CD14-positive monocyte (primary cell): Measurements from ENCODE around the gene UBE2QL1. TPM values are rescaled to one million over a fixed set of nuclear protein-coding genes. Genes with fewer than 3 reads are reported as not detected.

ENCODE experiments used
- DNase-seq, 3 donors: peaks; one replicate each; pipeline ENCODE4 v3.0.0-alpha.2; 2011 to 2022
- H2AFZ ChIP-seq: 2 replicates; pipeline ENCODE4 v1.6.0; 2012; ENCODE audit warnings: mild to moderate bottlenecking, low read depth, low read length, inconsistent platforms; ENCODE audit not compliant: insufficient read depth, poor library complexity, severe bottlenecking
- H3K27ac ChIP-seq, 2 donors: 1 replicate in 1 of 2; 2 replicates in 1 of 2; pipeline ENCODE4 v1.5.1; 2012 to 2013; ENCODE audit warnings: low read length in 2 of 2, control low read depth in 1 of 2, inconsistent platforms in 1 of 2, low read depth in 1 of 2, mild to moderate bottlenecking in 1 of 2
- H3K27me3 ChIP-seq, 2 donors: one replicate each; pipeline versions ENCODE4 v1.6.0 to v1.6.1; 2011 to 2013; ENCODE audit warnings: low read length in 2 of 2; ENCODE audit not compliant: control insufficient read depth in 2 of 2, insufficient read depth in 2 of 2
- H3K36me3 ChIP-seq, 2 donors: replicated peaks in 1 of 2; 1 replicate in 1 of 2; 2 replicates in 1 of 2; pipeline versions ENCODE4 v1.5.1 to v1.6.1; 2012 to 2013; ENCODE audit warnings: low read length in 2 of 2, control low read depth in 1 of 2, inconsistent platforms in 1 of 2, mild to moderate bottlenecking in 1 of 2; ENCODE audit not compliant: insufficient read depth in 2 of 2, control insufficient read depth in 1 of 2
- H3K4me1 ChIP-seq, 2 donors: 1 replicate in 1 of 2; 2 replicates in 1 of 2; pipeline versions ENCODE4 v1.5.1 to v1.6.1; 2012 to 2013; ENCODE audit warnings: low read length in 2 of 2, control low read depth in 1 of 2, inconsistent platforms in 1 of 2, mild to moderate bottlenecking in 1 of 2, moderate library complexity in 1 of 2; ENCODE audit not compliant: insufficient read depth in 2 of 2, control insufficient read depth in 1 of 2
- H3K4me2 ChIP-seq: replicated peaks from 2 replicates; pipeline ENCODE3; 2012; ENCODE audit warnings: low read length, moderate library complexity, mild to moderate bottlenecking; ENCODE audit not compliant: poor library complexity, severe bottlenecking; ENCODE audit errors: extremely low read depth
- H3K4me3 ChIP-seq, 3 experiments: fragments of 200-600 bp in 1 of 3; sonication (generic) in 1 of 3; replicated peaks in 1 of 3; 1 replicate in 2 of 3; 2 replicates in 1 of 3; pipeline ENCODE4 v1.5.1; 2011 to 2013; ENCODE audit warnings: low read length in 3 of 3, mild to moderate bottlenecking in 3 of 3, control low read depth in 2 of 3, low read depth in 2 of 3, inconsistent platforms in 1 of 3, moderate library complexity in 1 of 3
- H3K79me2 ChIP-seq: 2 replicates; pipeline ENCODE4 v1.6.0; 2012; ENCODE audit warnings: mild to moderate bottlenecking, control low read depth, inconsistent platforms, low read length, moderate library complexity; ENCODE audit not compliant: insufficient read depth
- H3K9ac ChIP-seq: 2 replicates; pipeline ENCODE4 v1.6.0; 2017; ENCODE audit warnings: low read length, mild to moderate bottlenecking; ENCODE audit not compliant: insufficient read depth, poor library complexity, severe bottlenecking
- H3K9me3 ChIP-seq, 2 donors: replicated peaks in 1 of 2; 1 replicate in 1 of 2; 2 replicates in 1 of 2; pipeline versions ENCODE4 v1.5.1 to v1.6.1; 2012 to 2013; ENCODE audit warnings: low read length in 2 of 2, control low read depth in 1 of 2; ENCODE audit not compliant: control insufficient read depth in 1 of 2, insufficient read depth in 1 of 2
- H4K20me1 ChIP-seq: 2 replicates; pipeline ENCODE4 v1.6.0; 2012; ENCODE audit warnings: mild to moderate bottlenecking, low read length, control low read depth, moderate library complexity; ENCODE audit not compliant: insufficient read depth
- H3K27ac Mint-ChIP-seq, 7 donors: one replicate each; pipeline ENCODE4 v1.8.0; 2020; ENCODE audit warnings: mild to moderate bottlenecking in 7 of 7, mixed read lengths in 7 of 7, moderate library complexity in 6 of 7, inconsistent platforms in 2 of 7
- H3K27me3 Mint-ChIP-seq, 3 donors: one replicate each; pipeline ENCODE4 v1.8.0; 2021 to 2022; ENCODE audit warnings: low read depth in 3 of 3, mild to moderate bottlenecking in 3 of 3, mixed read lengths in 3 of 3, moderate library complexity in 3 of 3, inconsistent platforms in 1 of 3
- H3K36me3 Mint-ChIP-seq, 2 donors: one replicate each; pipeline ENCODE4 v1.8.0; 2020; ENCODE audit warnings: mixed read lengths in 2 of 2, inconsistent platforms in 1 of 2, mild to moderate bottlenecking in 1 of 2
- H3K4me1 Mint-ChIP-seq: one replicate; pipeline ENCODE4 v1.8.0; 2020; ENCODE audit warnings: mild to moderate bottlenecking, mixed read lengths
- H3K4me3 Mint-ChIP-seq, 2 donors: one replicate each; pipeline ENCODE4 v1.8.0; 2020; ENCODE audit warnings: mild to moderate bottlenecking in 2 of 2, mixed read lengths in 2 of 2, moderate library complexity in 1 of 2
- H3K9me3 Mint-ChIP-seq, 7 donors: one replicate each; pipeline ENCODE4 v1.8.0; 2020 to 2022; ENCODE audit warnings: mixed read lengths in 7 of 7, mild to moderate bottlenecking in 6 of 7, moderate library complexity in 6 of 7, inconsistent platforms in 2 of 7
- WGBS: methylation state at CpG from one replicate; pipeline ENCODE4 v1.1.5; 2013; ENCODE audit warnings: missing lambda C conversion rate; ENCODE audit not compliant: insufficient coverage; 5-methylcytosine and 5-hydroxymethylcytosine counted together
- intact Hi-C, 2 donors: fragments of 100-400 bp; cut with micrococcal nuclease; formaldehyde crosslinking; loops; one replicate each; pipeline versions ENCODE4 v1.15.0 to v1.15.1; 2023
- polyA plus RNA-seq, 3 donors: library from polyadenylated mRNA; depleted of rRNA in 1 of 3; unstranded in 2 of 3; stranded (reverse) in 1 of 3; fragments of 300-500 nt in 2 of 3; fragments of >200 nt in 1 of 3; fragmentation: Illumina TruSeq in 2 of 3; gene quantifications; 1 replicate in 2 of 3; 2 replicates in 1 of 3; pipeline ENCODE4 v1.2.3, GENCODE V29; 2012 to 2021
- TF ChIP-seq, protein P1 (sequence below): fragments of 200-600 bp; IDR thresholded peaks from one replicate; pipeline ENCODE4 v1.8.0; 2022; ENCODE audit warnings: antibody characterized with exemption, mild to moderate bottlenecking

Gene UBE2QL1
- polyA plus RNA-seq, 3 donors: not detected

DNA sequence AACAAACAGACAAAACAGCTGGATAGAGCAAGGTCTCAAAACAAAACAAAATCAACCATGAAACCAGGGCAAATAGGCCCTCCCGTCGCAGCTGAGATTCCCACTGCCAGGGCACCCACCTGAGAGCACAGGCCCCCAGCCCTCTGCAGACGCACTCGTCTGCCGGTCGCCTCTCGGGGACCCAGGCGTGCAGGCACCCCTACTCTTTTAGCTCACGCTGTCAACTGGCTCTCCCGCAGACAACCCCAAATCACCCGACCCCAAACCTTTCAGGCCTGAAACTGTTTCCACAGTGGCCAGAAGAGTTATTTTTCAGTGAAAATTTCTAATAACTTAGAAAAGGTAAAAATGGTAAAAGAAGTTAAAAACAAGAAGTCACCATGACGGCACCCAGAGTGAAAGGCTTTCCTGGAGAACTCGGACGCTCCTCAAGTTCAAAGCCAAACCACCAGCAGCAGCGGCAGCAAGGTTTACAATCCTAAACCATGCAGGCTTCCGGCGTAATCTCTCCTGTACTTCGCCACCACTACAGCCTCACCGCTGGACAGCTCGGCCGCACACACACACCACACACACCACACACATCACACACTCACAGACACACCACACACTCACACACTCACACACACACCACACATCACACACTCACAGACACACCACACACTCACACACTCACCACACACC, 1.9 kb upstream of the UBE2QL1 start:
- Histone ChIP-seq H3K9ac (no peak overlapping the region), H3K27me3 (peaks cover 28 to 35% of the 10 kb centered on the region in 2 donors), H4K20me1 (no peaks in the 10 kb centered on the region), H2AFZ (no peak overlapping the region), H3K9me3 (peaks cover 6 to 12% of the 10 kb centered on the region in 2 donors), H3K27ac (no peak overlapping the region), H3K4me1 (no peaks in the 10 kb centered on the region), H3K4me2 (no peak overlapping the region), H3K4me3 (no peak overlapping the region), H3K36me3 (no peaks in the 10 kb centered on the region), H3K79me2 (no peaks in the 10 kb centered on the region)
- TF ChIP-seq, protein P1, sequence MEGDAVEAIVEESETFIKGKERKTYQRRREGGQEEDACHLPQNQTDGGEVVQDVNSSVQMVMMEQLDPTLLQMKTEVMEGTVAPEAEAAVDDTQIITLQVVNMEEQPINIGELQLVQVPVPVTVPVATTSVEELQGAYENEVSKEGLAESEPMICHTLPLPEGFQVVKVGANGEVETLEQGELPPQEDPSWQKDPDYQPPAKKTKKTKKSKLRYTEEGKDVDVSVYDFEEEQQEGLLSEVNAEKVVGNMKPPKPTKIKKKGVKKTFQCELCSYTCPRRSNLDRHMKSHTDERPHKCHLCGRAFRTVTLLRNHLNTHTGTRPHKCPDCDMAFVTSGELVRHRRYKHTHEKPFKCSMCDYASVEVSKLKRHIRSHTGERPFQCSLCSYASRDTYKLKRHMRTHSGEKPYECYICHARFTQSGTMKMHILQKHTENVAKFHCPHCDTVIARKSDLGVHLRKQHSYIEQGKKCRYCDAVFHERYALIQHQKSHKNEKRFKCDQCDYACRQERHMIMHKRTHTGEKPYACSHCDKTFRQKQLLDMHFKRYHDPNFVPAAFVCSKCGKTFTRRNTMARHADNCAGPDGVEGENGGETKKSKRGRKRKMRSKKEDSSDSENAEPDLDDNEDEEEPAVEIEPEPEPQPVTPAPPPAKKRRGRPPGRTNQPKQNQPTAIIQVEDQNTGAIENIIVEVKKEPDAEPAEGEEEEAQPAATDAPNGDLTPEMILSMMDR: no peak
- intact Hi-C loops: no loop called here
- H3K36me3 Mint-ChIP-seq: no peaks in the 10 kb centered on the region
- 76% methylated on average over 18 of the region's 21 CpGs for WGBS
- no peak overlapping the region for H3K4me3 Mint-ChIP-seq
- no peak for DNase-seq
- peaks cover 4% of the 10 kb centered on the region for H3K4me1 Mint-ChIP-seq
- peaks cover 29 to 43% (median 35%) of the 10 kb centered on the region in 3 donors for H3K27me3 Mint-ChIP-seq
- H3K27ac Mint-ChIP-seq: peak overlapping the region in 1 of 7 donors; percentile 12
- H3K9me3 Mint-ChIP-seq: peaks cover 3 to 26% (median 9%) of the 10 kb centered on the region in 7 donors

DNA sequence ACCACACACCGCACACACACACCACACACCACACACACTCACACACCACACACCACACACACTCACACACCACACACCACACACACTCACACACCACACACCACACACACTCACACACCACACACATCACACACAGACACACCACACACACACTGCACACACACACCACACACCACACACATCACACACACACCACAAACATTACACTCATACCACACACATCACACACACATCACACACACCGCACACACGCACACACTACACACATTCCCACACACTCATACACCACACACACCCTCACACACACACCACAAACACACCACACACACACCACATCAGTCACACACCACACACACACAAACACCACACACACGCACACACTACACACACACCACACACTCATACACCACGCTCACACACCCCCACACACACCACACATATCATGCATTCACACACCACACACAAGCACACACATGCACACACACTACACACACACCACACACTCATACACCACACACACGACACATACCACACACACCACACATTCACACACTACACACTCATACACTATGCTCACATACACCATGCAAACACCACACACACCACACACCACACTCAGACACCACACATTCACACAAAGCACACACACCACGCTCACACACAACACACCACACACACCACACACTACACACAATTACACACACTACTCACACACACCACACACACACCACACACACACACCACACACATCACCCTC, 1.1 kb upstream of the UBE2QL1 start:
- WGBS: 100% methylated on average over 6 of the region's 7 CpGs
- H3K9ac ChIP-seq: no peak overlapping the region

More for the DNA sequence above, 1.1 kb upstream of the UBE2QL1 start:
- Mint-ChIP-seq H3K27me3 (peaks cover 31 to 45% (median 40%) of the 10 kb centered on the region in 3 donors), H3K4me3 (no peak overlapping the region), H3K36me3 (no peaks in the 10 kb centered on the region), H3K4me1 (peaks cover 4% of the 10 kb centered on the region), H3K27ac (no peak overlapping the region), H3K9me3 (peaks cover 2 to 23% (median 8%) of the 10 kb centered on the region in 7 donors)
- intact Hi-C loops: no loop called here
- H4K20me1 ChIP-seq: no peaks in the 10 kb centered on the region
- H3K4me2 ChIP-seq: no peak overlapping the region
- no peak overlapping the region for H3K4me3 ChIP-seq
- no peak overlapping the region for H3K27ac ChIP-seq
- peaks cover 29 to 39% of the 10 kb centered on the region in 2 donors for H3K27me3 ChIP-seq
- no peaks in the 10 kb centered on the region for H3K79me2 ChIP-seq
- H3K36me3 ChIP-seq: no peaks in the 10 kb centered on the region
- H2AFZ ChIP-seq: no peak overlapping the region
- TF ChIP-seq, protein P1: no peak
- no peaks in the 10 kb centered on the region for H3K4me1 ChIP-seq
- no peak for DNase-seq
- H3K9me3 ChIP-seq: peaks cover 6 to 12% of the 10 kb centered on the region in 2 donors
